Naive thymus-derived CD4-positive, alpha-beta T cell (primary cell): ENCODE measurements around the gene PLAAT5. TPM values are rescaled to one million over a fixed set of nuclear protein-coding genes. Genes with fewer than 3 reads are reported as not detected.

Experiments used
- ATAC-seq: fragments of 150-1000 bp; cut with Tn5 transposase; 2 replicates; pipeline ENCODE4 v1.10.0; 2021; ENCODE audit warnings: mild to moderate bottlenecking, moderate library complexity
- CTCF ChIA-PET: fragments of 350-600 bp; sonication (Branson Sonifier 250); formaldehyde crosslinking; loops from one replicate; lab custom pipeline; 2021; ENCODE audit warnings: antibody characterized with exemption; lab: Charles Lee
- POLR2A ChIA-PET: fragments of 350-600 bp; sonication (Branson Sonifier 250); formaldehyde crosslinking; loops from one replicate; lab custom pipeline; 2021; ENCODE audit warnings: antibody characterized with exemption, inconsistent platforms; lab: Charles Lee
- DNase-seq, 9 donors: peaks; one replicate each; pipeline versions ENCODE4 v3.0.0 to v3.0.0-alpha.2; 2020 to 2022; ENCODE audit warnings: mixed read lengths in 1 of 9
- H3K27ac ChIP-seq: one replicate; pipeline ENCODE4 v1.7.0; 2013; ENCODE audit warnings: mild to moderate bottlenecking, low read depth, low read length, moderate library complexity
- H3K27me3 ChIP-seq, 2 donors: one replicate each; pipeline ENCODE4 v1.7.0; 2013; ENCODE audit warnings: low read length in 2 of 2, mild to moderate bottlenecking in 2 of 2, moderate library complexity in 2 of 2; ENCODE audit not compliant: control insufficient read depth in 2 of 2, insufficient read depth in 2 of 2
- H3K36me3 ChIP-seq, 3 experiments: 1 replicate in 2 of 3; 2 replicates in 1 of 3; pipeline ENCODE4 v1.7.0; 2013; ENCODE audit warnings: low read length in 3 of 3, mild to moderate bottlenecking in 3 of 3, moderate library complexity in 1 of 3; ENCODE audit not compliant: insufficient read depth in 3 of 3, control insufficient read depth in 2 of 3
- H3K4me1 ChIP-seq, 2 donors: one replicate each; pipeline ENCODE4 v1.7.0; 2013; ENCODE audit warnings: low read length in 2 of 2, mild to moderate bottlenecking in 2 of 2, moderate library complexity in 1 of 2; ENCODE audit not compliant: control insufficient read depth in 2 of 2, insufficient read depth in 2 of 2
- H3K4me3 ChIP-seq: 2 replicates; pipeline ENCODE4 v1.7.0; 2013; ENCODE audit warnings: mild to moderate bottlenecking, low read length
- H3K9me3 ChIP-seq, 3 experiments: 1 replicate in 2 of 3; 2 replicates in 1 of 3; pipeline ENCODE4 v1.7.0; 2013; ENCODE audit warnings: low read length in 3 of 3; ENCODE audit not compliant: control insufficient read depth in 2 of 3
- H3K27ac Mint-ChIP-seq, 9 donors: one replicate each; pipeline ENCODE4 v1.8.0; 2020 to 2022; ENCODE audit warnings: mixed read lengths in 9 of 9, mild to moderate bottlenecking in 8 of 9, moderate library complexity in 5 of 9, inconsistent platforms in 2 of 9
- H3K27me3 Mint-ChIP-seq, 5 donors: one replicate each; pipeline ENCODE4 v1.8.0; 2021 to 2022; ENCODE audit warnings: mixed read lengths in 5 of 5, mild to moderate bottlenecking in 1 of 5
- H3K36me3 Mint-ChIP-seq, 5 donors: one replicate each; pipeline ENCODE4 v1.8.0; 2020 to 2022; ENCODE audit warnings: mixed read lengths in 5 of 5, mild to moderate bottlenecking in 3 of 5, inconsistent platforms in 1 of 5
- H3K4me1 Mint-ChIP-seq, 7 donors: one replicate each; pipeline ENCODE4 v1.8.0; 2020 to 2022; ENCODE audit warnings: mixed read lengths in 7 of 7, mild to moderate bottlenecking in 3 of 7, inconsistent platforms in 1 of 7
- H3K4me3 Mint-ChIP-seq, 10 donors: one replicate each; pipeline ENCODE4 v1.8.0; 2020 to 2022; ENCODE audit warnings: mild to moderate bottlenecking in 10 of 10, mixed read lengths in 10 of 10, moderate library complexity in 6 of 10, inconsistent platforms in 2 of 10
- H3K9me3 Mint-ChIP-seq, 11 donors: one replicate each; pipeline ENCODE4 v1.8.0; 2020 to 2022; ENCODE audit warnings: mixed read lengths in 11 of 11, mild to moderate bottlenecking in 4 of 11, inconsistent platforms in 1 of 11, moderate library complexity in 1 of 11
- intact Hi-C, 2 donors: fragments of 100-400 bp; cut with micrococcal nuclease; formaldehyde crosslinking; loops; one replicate each; pipeline ENCODE4 v1.15.1; 2023
- polyA plus RNA-seq, 2 donors: library from polyadenylated mRNA; unstranded; fragments of 300-500 nt; fragmentation: Illumina TruSeq; gene quantifications; one replicate each; pipeline ENCODE4 v1.2.3, GENCODE V29; 2021
- total RNA-seq, 6 experiments: library from RNA in 5 of 6; stranded (reverse) in 5 of 6; gene quantifications; 1 replicate in 5 of 6; 2 replicates in 1 of 6; pipeline ENCODE4 v1.2.3 and lab custom pipeline; 2021 to 2026

PLAAT5 gene
- total and polyA plus RNA-seq, 7 experiments from 2014 or later, result 1.1 TPM; not detected in 6

DNA sequence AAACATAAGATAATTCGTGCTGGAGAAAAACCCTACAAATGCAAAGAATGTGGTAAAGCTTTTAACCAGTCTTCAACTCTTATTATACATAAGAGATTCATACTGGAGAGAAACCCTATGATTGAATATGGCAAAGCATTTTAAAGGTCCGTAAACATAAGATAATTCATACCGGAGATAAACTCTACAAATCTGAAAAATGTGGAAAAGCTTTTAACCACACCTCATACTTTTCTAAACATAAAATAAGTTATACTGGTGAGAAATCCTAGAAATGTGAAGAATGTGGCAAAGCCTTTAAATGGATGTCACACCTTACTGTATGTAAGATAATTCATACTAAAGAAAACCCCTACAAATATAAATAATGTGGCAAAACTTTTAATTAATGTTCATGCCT lies 20.7 kb downstream of the PLAAT5 start:
- Histone ChIP-seq H3K27me3 (no peaks in the 10 kb centered on the region), H3K9me3 (no peaks in the 10 kb centered on the region), H3K27ac (no peak overlapping the region), H3K36me3 (no peaks in the 10 kb centered on the region), H3K4me1 (no peaks in the 10 kb centered on the region), H3K4me3 (no peak overlapping the region)
- Mint-ChIP-seq H3K27ac (no peak overlapping the region), H3K4me1 (no peaks in the 10 kb centered on the region), H3K36me3 (peaks cover 0 to 15% (median 4%) of the 10 kb centered on the region in 5 donors), H3K9me3 (peaks cover 0 to 49% (median 20%) of the 10 kb centered on the region in 11 donors), H3K27me3 (peaks cover 0 to 13% (median 5%) of the 10 kb centered on the region in 5 donors), H3K4me3 (no peak overlapping the region)
- POLR2A ChIA-PET, result no interaction called here
- DNase-seq, result no peak
- no peak for ATAC-seq
- CTCF ChIA-PET, result no interaction called here
- intact Hi-C loops, result loop anchor here in 1 of 2 donors (10.0 kb wide), 1 partner anchor 436 kb away; no protein-coding TSS in a partner anchor

DNA sequence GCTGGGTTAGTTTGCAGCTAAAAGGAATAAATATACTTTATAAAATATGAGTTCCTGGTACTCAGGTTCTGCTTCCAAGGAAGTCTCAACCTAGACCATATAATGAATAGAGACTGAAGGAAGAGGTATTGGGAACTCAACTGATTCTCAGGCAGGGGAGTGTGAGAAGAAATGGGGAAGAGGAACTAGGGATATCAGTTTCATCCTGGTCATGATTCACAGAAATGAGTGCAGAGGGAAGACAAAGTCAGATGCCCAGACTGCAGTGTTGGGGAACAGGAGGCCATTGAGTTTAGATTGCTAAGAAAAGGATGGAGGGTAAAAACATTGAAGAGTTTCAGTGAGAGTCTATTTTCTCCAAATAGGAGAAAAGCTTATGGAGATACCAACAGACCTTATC lies 28.8 kb downstream of the PLAAT5 start:
- no peaks in the 10 kb centered on the region for H3K36me3 ChIP-seq
- H3K27me3 ChIP-seq, result no peaks in the 10 kb centered on the region
- no peak overlapping the region for H3K27ac ChIP-seq
- Mint-ChIP-seq H3K27ac (no peak overlapping the region), H3K9me3 (peaks cover 0 to 2% (median 0%) of the 10 kb centered on the region in 11 donors), H3K27me3 (peaks cover 10 to 32% (median 14%) of the 10 kb centered on the region in 5 donors), H3K4me3 (no peak overlapping the region), H3K4me1 (no peaks in the 10 kb centered on the region), H3K36me3 (no peaks in the 10 kb centered on the region)
- no peaks in the 10 kb centered on the region for H3K9me3 ChIP-seq
- no peak for ATAC-seq
- H3K4me3 ChIP-seq, result no peak overlapping the region
- DNase-seq, result no peak
- CTCF ChIA-PET, result interaction anchor here (0.6 kb wide), 2 partner anchors 30 to 1797 kb away, joined by 3 read pairs; no protein-coding TSS in a partner anchor
- intact Hi-C loops, result no loop called here
- POLR2A ChIA-PET, result no interaction called here
- no peaks in the 10 kb centered on the region for H3K4me1 ChIP-seq

DNA sequence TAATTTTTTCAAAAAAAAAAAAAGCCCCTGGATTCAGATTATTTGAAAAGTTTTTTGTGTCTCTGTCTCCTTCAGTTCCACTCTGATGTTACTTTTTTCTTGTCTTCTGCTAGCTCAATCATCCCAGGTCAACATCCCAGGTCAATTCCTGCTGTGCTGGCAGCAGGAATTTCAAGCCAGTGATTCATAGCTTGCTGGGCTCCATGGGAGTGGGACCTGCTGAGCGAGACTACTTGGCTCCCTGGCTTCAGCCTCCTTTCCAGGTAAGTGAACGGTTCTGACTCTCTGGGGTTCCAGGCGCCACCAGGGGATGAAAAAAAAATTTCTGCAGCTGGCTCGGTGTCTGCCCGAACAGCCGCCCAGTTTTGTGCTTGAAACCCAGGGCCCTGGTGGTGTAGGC lies 31.4 kb downstream of the PLAAT5 start:
- ATAC-seq (no peak), DNase-seq (no peak)
- Histone ChIP-seq H3K36me3 (no peaks in the 10 kb centered on the region), H3K27ac (no peak overlapping the region), H3K9me3 (no peaks in the 10 kb centered on the region), H3K27me3 (no peaks in the 10 kb centered on the region), H3K4me3 (no peak overlapping the region), H3K4me1 (no peaks in the 10 kb centered on the region)
- Mint-ChIP-seq H3K9me3 (no peaks in the 10 kb centered on the region), H3K4me3 (no peak overlapping the region), H3K27me3 (peaks cover 6 to 27% (median 14%) of the 10 kb centered on the region in 5 donors), H3K4me1 (no peaks in the 10 kb centered on the region), H3K27ac (no peak overlapping the region), H3K36me3 (no peaks in the 10 kb centered on the region)
- intact Hi-C loops, result no loop called here
- ChIA-PET POLR2A (no interaction called here), CTCF (no interaction called here)

DNA sequence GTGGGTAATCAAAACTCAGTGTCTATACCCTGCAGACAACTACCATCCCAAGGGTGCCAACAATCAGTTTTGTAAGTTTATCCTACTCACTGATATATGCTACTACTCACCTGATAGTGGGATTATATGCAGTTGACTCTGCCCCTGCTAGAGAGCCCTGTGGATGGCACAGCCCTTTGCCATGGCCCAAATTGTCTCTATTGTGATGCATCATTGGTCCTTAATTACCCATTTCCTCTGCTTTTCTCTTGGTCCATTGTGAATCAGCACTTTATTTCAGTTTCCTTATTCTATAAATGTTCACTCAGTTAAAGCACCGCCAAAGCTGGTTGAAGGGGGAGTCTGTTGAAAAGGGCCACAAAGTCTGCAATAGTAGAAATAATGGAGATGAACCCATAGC lies 42.3 kb downstream of the PLAAT5 start:
- H3K9me3 Mint-ChIP-seq, result no peaks in the 10 kb centered on the region

DNA sequence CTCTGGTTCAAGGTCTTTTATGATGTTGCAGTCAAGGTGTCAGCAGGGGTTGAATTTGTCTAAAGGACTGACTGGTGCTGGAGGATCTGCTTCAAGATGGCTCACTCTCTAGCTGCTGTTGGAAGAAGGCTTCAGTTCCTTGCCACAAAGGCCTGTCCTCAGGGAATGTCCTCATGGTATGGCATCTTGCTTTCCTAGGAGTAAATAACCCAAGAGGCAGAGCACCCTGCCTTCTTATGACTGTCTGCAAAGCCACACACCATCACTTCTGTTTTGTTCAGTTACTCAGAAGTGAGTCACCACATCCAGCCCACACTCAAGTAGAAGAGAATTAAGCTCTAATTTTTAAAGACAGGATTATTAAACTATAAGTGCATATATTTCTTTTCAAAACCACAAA lies 45.2 kb downstream of the PLAAT5 start:
- H3K9me3 ChIP-seq, result no peaks in the 10 kb centered on the region
- no peak for ATAC-seq
- CTCF ChIA-PET, result no interaction called here
- POLR2A ChIA-PET, result interaction anchor here (0.5 kb wide), 1 partner anchor 12 kb away, joined by 3 read pairs; no protein-coding TSS in a partner anchor
- no peak overlapping the region for H3K27ac ChIP-seq
- intact Hi-C loops, result no loop called here
- Mint-ChIP-seq H3K4me3 (no peak overlapping the region), H3K27me3 (peaks cover 0 to 10% (median 3%) of the 10 kb centered on the region in 5 donors), H3K4me1 (peaks cover 0 to 24% (median 10%) of the 10 kb centered on the region in 7 donors), H3K9me3 (peaks cover 0 to 10% (median 0%) of the 10 kb centered on the region in 11 donors), H3K27ac (no peak overlapping the region), H3K36me3 (peaks cover 0 to 5% (median 0%) of the 10 kb centered on the region in 5 donors)
- H3K36me3 ChIP-seq, result no peaks in the 10 kb centered on the region
- H3K27me3 ChIP-seq, result no peaks in the 10 kb centered on the region
- no peak overlapping the region for H3K4me3 ChIP-seq
- no peaks in the 10 kb centered on the region for H3K4me1 ChIP-seq
- peak in 1 of 9 donors; percentile 23 for DNase-seq

More for the DNA sequence above, 42.3 kb downstream of the PLAAT5 start:
- Mint-ChIP-seq H3K4me3 (no peak overlapping the region), H3K36me3 (peaks cover 0 to 5% (median 0%) of the 10 kb centered on the region in 5 donors), H3K4me1 (peaks cover 0 to 23% (median 10%) of the 10 kb centered on the region in 7 donors), H3K27ac (peak overlapping the region in 1 of 9 donors; percentile 7), H3K27me3 (peaks cover 0 to 30% (median 6%) of the 10 kb centered on the region in 5 donors)
- H3K27me3 ChIP-seq, result no peaks in the 10 kb centered on the region
- no peaks in the 10 kb centered on the region for H3K9me3 ChIP-seq
- H3K4me1 ChIP-seq, result no peaks in the 10 kb centered on the region
- ChIA-PET CTCF (no interaction called here), POLR2A (no interaction called here)
- DNase-seq (no peak), ATAC-seq (no peak)
- intact Hi-C loops, result no loop called here
- H3K27ac ChIP-seq, result no peak overlapping the region
- H3K36me3 ChIP-seq, result no peaks in the 10 kb centered on the region
- no peak overlapping the region for H3K4me3 ChIP-seq

DNA sequence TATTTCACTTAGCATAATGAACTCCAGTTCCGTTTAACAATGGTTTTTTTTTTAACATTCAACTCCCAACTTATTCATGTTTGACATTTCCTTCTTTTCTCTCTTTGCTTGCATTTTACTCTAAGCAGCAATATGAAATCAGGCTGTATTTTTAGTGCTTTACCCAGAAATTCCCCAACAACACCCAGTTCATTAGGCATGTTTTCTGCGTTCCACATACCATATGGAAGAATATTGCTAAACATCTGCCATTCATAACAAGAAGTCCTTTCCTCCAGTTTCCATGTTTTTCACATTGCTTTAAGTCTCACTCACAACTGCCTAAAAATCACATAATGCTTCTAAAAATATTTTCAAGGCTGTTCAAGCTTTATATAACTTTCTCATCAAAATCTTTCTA lies 45.8 kb downstream of the PLAAT5 start:
- H3K27ac Mint-ChIP-seq, result no peak overlapping the region
- H3K27me3 Mint-ChIP-seq, result peaks cover 0 to 8% (median 3%) of the 10 kb centered on the region in 5 donors
- intact Hi-C loops, result no loop called here
- CTCF ChIA-PET, result no interaction called here
- Histone ChIP-seq H3K9me3 (no peaks in the 10 kb centered on the region), H3K27ac (no peak overlapping the region), H3K36me3 (no peaks in the 10 kb centered on the region), H3K4me3 (no peak overlapping the region), H3K27me3 (no peaks in the 10 kb centered on the region), H3K4me1 (no peaks in the 10 kb centered on the region)
- no peak overlapping the region for H3K4me3 Mint-ChIP-seq
- H3K9me3 Mint-ChIP-seq, result peaks cover 0 to 10% (median 0%) of the 10 kb centered on the region in 11 donors
- POLR2A ChIA-PET, result no interaction called here
- H3K36me3 Mint-ChIP-seq, result peaks cover 0 to 5% (median 0%) of the 10 kb centered on the region in 5 donors
- no peak for ATAC-seq
- no peak for DNase-seq
- H3K4me1 Mint-ChIP-seq, result peaks cover 0 to 24% (median 10%) of the 10 kb centered on the region in 7 donors

DNA sequence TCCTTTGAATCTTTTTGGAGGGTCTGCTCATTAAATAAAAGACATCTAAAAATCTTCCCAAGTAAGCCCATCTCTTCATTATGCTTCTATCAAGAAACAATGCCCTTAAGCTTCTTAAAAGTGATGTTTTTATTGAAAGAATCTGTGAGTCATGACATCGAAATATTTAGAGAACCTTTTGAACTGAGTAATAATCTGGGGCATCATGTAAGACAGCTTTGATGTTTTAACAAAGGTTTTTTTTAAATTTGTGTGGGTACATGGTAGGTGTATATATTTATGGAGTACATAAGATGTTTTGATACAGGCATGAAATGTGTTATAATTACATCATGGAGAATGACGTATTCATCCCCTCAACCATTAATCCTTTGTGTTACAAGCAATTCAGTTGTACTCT lies 46.8 kb downstream of the PLAAT5 start:
- intact Hi-C loops, result no loop called here
- Mint-ChIP-seq H3K4me1 (peaks cover 0 to 24% (median 8%) of the 10 kb centered on the region in 7 donors), H3K36me3 (peaks cover 0 to 5% (median 0%) of the 10 kb centered on the region in 5 donors), H3K9me3 (peaks cover 0 to 10% (median 0%) of the 10 kb centered on the region in 11 donors), H3K27ac (no peak overlapping the region), H3K27me3 (peaks cover 0 to 8% (median 0%) of the 10 kb centered on the region in 5 donors), H3K4me3 (no peak overlapping the region)
- H3K9me3 ChIP-seq, result no peaks in the 10 kb centered on the region
- ATAC-seq (no peak), DNase-seq (no peak)
- H3K4me1 ChIP-seq, result no peaks in the 10 kb centered on the region
- H3K36me3 ChIP-seq, result no peaks in the 10 kb centered on the region
- CTCF ChIA-PET, result no interaction called here
- POLR2A ChIA-PET, result no interaction called here
- H3K4me3 ChIP-seq, result no peak overlapping the region
- H3K27ac ChIP-seq, result no peak overlapping the region
- H3K27me3 ChIP-seq, result no peaks in the 10 kb centered on the region
